ENCODE results near the gene FAXDC2. TPM values are rescaled to one million over a fixed set of nuclear protein-coding genes. Genes with fewer than 3 reads are reported as not detected.

The FAXDC2 gene
- total RNA-seq, 1 experiment from 2014 or later = 0.39 TPM

DNA sequence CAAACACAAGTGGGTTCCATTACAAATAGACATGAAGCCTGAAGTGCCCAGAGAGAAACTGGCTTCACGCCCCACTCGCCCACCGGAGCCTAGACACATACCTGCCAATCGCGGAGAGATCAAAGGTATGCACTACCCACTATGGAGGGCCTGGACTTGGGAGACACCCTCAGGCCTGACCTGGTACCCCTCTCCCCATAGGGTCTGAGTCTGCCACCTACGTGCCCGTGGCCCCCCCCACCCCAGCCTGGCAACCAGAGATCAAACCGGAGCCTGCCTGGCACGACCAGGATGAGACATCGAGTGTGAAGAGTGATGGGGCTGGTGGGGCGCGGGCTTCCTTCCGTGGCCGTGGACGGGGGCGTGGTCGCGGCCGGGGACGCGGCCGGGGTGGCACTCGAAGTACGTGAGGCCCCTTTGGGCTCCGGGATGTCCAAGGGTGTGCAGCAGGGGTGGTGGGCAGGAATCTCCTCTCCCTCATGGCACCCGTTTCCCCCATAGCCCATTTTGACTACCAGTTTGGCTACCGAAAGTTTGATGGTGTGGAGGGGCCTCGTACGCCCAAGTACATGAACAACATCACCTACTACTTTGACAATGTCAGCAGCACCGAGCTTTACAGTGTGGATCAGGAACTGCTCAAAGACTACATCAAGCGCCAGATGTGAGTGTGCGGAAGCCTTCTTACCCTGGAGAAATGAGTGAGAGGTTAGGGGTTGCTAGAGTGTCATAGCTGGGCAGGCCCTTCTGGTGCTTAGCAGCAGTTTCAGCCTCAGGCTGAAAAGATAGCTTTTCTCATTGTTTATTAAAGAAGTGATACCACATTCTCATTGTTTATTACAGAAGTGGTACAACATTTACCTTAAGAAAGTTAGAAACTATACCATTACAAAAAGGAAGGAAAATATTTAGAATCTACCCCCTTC is 56.5 kb downstream of the FAXDC2 start:
- Histone ChIP-seq H3K27ac (ENCODE audit: low read length) (no peak overlapping the region; the same call in 1 of the 2 replicates), H3K4me3 (ENCODE audit: low read depth in 2 of 2, low read length in 2 of 2) (no peak overlapping the region), H3K4me1 (ENCODE audit: control insufficient read depth, insufficient read depth, low read length) (peaks cover 16% of the 10 kb centered on the region), H3K9me3 (ENCODE audit: control insufficient read depth, insufficient read depth, low read depth, low read length) (no peaks in the 10 kb centered on the region), H3K36me3 (ENCODE audit: control insufficient read depth, insufficient read depth, low read length) (peaks cover 34% of the 10 kb centered on the region), H3K27me3 (ENCODE audit: control insufficient read depth, insufficient read depth, low read length) (no peaks in the 10 kb centered on the region)
- DNase-seq (ENCODE audit: low read depth, low spot score) = no peak
- BruUV-seq (replicated peaks) = no TSS peak
- TF ChIP-seq TCF7L2 (IDR thresholded peaks at IDR 0.05; ENCODE audit: low read depth, low read length) (no peak), POLR2AphosphoS5 (IDR thresholded peaks at IDR 0.05; ENCODE audit: low read depth, low read length) (no peak), CTCF (IDR thresholded peaks at IDR 0.05) (no peak), SIN3A (IDR thresholded peaks at IDR 0.05; ENCODE audit: borderline replicate concordance, insufficient read depth, low read depth, low read length) (no peak), REST (IDR thresholded peaks at IDR 0.05; ENCODE audit: insufficient read depth in 1 of 2, low read depth in 2 of 2, low read length in 1 of 2) (no peak)
- ChIA-PET POLR2A (interaction anchor here (0.8 kb wide), 1 partner anchor 22 kb away, joined by 3 read pairs; no protein-coding TSS in a partner anchor), CTCF (no interaction called here)
- in situ Hi-C loops (cut with HindIII; ENCODE audit: low pct_unique_long_range_greater_than_20kb, low sequenced_read_pairs) (no loop called here), intact Hi-C loops (cut with micrococcal nuclease; ENCODE audit: unreplicated experiment) (no loop called here)
- ATAC-seq = peak; percentile 62

DNA sequence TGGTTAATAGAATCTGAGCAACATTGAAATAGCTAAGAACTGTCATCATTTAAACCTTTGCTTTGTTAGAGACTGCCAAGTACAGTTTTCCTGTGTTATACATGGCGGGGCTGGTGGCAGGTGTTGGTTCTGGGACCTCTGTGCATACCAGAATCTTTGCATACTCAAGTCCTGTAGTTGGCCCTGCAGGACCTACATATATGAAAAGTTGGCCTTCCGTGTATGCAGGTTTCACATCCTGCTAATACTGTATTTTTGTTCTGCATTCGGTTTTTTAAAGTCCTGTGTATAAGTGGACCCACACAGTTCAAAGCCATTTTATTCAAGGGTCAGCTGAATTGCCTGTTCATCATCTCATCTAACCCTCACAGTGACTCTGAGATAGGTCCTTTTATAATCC is 58.9 kb downstream of the FAXDC2 start:
- BruUV-seq (replicated peaks) = no TSS peak
- peaks cover 17% of the 10 kb centered on the region for H3K4me1 ChIP-seq (ENCODE audit: control insufficient read depth, insufficient read depth, low read length)
- DNase-seq (ENCODE audit: low read depth, low spot score) (no peak), ATAC-seq (no peak)
- TF ChIP-seq CTCF (IDR thresholded peaks at IDR 0.05) = no peak
- H3K27me3 ChIP-seq (ENCODE audit: control insufficient read depth, insufficient read depth, low read length) = no peaks in the 10 kb centered on the region
- H3K4me3 ChIP-seq (ENCODE audit: low read depth in 2 of 2, low read length in 2 of 2) = no peak overlapping the region
- ChIA-PET POLR2A (no interaction called here), CTCF (no interaction called here)
- in situ Hi-C loops (cut with HindIII; ENCODE audit: low pct_unique_long_range_greater_than_20kb, low sequenced_read_pairs) = no loop called here
- intact Hi-C loops (cut with micrococcal nuclease; ENCODE audit: unreplicated experiment) = no loop called here
- no peak overlapping the region for H3K27ac ChIP-seq (ENCODE audit: low read length)
- H3K9me3 ChIP-seq (ENCODE audit: control insufficient read depth, insufficient read depth, low read depth, low read length) = no peaks in the 10 kb centered on the region
- H3K36me3 ChIP-seq (ENCODE audit: control insufficient read depth, insufficient read depth, low read length) = peaks cover 24% of the 10 kb centered on the region
